NCI-H2196 treated with DMSO at 0.1 percent for 48 hours (cell line): ENCODE results near the gene IRF4.

Experiments
- DNase-seq: peaks from one replicate; lab custom pipeline; 2025; ENCODE audit not compliant: unreplicated experiment; lab: John Stamatoyannopoulos, UW

IRF4 gene

DNA sequence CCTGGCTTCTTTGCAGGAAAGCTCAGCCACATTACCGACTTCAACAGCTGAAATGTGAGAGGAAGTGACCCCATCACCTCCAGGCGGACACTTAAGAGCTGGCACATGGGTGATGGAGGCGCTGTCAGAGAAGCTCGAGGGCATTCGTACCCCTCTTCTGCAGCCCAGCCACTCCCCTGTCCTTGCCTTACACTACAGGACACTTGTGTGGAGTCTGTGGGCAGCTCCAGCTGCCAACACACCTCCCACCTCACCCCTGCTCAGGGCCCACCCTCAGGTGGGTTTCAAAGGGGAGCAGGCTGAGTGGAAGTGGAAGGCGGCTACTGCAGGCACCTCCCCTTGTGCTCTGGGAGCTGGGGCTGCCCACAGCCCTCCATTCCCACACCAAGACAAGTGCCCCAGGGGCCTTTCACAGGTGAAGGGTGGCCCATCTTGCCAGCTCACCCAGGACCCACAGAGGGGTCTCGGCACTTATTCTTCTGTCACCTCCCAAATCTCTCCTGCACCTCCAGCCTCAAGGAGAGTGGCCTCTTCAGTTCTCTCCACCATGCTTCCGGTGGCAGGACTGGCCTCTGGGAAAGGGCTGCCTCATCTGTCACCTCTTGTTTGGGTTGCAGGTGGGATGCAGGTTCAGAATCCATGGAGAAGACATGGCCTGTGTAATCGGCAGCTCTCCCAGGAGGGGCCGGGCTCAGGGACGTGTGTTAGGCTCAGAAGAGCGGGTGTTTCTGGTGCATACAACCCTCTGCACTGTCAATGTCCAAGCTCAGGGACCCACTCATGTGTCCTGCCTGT is 49.8 kb downstream of the IRF4 start:
- no peak for DNase-seq

DNA sequence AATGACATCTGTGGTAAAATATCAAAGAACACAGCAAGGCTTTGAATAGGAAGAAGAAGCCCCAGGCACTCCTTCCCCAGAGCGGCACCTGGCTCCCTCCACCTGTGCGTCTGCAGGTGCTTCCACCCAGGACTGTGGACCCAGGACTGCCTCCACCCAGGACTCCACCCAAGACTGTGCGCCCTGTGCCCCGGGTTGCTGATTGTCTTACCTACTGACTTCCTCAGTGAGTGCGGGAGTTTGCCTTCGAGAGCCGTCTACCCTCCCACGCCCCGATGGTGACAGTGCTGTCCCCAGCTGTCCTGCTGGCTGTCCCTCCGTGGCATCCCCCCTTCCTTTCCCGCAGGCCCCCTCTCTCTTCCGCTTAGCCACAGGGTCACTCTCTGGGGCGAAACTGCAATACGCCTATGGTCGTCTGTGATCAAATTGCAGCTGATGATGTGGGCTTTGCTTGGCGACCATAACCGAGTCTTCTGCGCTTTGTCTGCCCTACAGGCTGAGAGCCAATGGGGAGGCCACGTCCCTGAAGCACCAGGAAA is 52.1 kb downstream of the IRF4 start:
- no peak for DNase-seq

DNA sequence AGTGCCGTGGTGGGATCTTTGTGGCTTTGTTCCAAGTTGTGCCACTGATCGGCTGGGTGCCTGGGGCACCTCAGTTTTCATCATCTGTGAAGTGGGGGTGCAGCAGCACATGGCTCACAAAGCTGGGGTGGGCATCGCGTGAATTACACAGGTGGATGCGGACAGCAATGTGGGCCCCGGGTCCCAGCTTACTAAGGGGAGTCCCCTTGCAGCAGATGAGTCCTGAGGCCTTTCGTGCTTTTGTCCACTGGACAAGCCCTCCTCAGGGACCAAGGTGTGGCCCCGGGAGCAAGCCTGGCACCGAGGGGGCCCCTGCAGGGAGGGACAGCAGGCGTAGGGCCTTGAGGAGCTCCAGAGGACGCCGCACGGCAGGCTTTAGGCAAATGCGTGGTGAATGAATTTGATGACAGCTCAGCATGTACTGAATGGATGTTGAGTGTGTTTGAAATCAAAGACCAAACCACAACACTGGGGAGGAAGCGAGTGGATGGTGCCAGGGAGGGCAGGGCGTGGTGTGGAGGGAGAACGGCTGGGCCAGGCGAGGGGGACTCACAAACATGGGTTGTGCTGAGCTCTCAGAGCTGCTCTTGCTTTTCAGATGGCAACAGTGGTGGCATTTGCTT is 53.2 kb downstream of the IRF4 start:
- no peak for DNase-seq

DNA sequence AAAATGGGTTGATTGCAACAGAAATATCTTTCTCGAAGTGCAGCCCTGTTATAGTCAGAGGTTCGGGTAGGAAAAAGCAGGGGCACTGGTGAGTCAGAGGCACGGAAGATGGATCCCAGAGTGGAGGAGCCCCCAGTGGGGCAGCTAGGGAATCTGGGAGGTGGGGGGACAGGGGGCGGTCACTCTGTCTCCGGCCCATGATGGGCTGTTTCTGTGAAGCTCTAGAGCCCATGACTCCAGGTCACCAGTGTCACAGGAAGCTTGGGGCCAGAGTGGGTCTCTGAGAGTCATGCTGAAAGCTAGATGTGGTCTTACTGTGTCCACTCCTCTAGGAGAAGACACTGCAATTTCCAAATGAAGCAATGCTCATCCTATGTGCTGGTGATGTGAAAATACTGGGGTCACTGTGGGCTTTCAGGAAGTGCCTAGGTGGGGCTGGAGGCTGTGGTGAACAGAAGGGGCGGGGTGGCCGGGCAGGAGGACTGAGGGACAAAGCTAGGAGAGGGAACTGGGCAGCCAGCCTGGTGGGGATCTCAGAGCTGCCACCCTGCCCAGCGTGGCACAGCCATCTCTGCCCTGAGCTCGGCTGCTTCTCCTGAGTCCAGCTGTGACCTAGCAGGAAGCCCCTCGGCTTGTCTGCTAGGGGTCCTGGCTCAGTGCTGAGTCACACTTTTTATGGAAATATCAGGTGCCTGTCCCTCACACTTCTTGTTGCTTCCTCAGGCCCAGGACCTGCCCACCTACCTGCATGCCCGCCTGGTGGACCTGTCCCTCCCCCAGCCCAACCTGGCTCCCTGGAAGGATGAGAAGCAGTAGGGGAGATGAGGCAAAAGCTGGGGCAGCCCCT is 54.2 kb downstream of the IRF4 start:
- DNase-seq = no peak

DNA sequence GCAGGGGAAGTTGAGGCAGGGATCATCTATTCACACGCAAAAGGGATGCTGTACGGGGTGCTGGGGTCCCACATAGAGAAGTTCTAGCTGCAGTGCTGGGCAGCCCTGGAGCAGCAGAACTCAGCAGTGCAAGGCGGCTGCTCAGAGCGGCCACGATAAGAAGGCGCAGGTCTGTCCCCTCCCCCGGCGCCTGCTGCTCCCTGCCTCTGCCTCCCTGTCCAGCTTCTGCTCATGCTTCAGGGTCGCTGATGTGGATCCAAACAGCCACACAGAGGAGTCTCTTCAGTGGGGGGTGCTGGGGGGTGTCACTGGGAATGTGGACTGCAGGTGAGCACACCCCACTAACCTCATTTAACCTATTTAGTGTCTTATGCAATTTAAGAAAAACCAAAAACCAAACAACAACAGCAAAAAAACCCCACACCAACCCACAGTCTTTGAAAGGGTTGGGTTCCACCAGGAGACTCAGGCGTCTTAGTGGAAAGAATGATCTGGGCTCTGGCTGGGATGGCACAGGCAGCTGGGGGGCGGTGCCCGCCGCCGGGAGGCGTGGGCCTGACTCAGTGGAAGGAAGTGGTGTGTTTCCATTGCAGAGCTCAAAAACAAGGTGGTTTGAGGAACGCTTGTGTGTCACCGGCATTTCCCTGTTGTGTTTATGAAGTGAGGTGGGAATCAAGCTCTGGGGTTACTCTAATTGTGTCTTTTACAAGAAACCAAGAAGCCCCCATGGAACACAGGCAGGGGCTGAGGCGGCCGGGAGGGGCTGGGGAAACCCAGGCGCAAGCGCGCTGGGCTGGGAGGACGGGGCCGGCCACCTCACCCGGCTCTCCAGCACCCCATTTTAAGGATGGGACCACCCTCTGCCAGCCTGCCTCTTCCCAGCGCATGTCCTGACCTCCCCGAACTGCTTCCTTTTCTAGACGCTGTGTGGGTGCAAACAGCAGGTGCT is 55.1 kb downstream of the IRF4 start:
- no peak for DNase-seq

DNA sequence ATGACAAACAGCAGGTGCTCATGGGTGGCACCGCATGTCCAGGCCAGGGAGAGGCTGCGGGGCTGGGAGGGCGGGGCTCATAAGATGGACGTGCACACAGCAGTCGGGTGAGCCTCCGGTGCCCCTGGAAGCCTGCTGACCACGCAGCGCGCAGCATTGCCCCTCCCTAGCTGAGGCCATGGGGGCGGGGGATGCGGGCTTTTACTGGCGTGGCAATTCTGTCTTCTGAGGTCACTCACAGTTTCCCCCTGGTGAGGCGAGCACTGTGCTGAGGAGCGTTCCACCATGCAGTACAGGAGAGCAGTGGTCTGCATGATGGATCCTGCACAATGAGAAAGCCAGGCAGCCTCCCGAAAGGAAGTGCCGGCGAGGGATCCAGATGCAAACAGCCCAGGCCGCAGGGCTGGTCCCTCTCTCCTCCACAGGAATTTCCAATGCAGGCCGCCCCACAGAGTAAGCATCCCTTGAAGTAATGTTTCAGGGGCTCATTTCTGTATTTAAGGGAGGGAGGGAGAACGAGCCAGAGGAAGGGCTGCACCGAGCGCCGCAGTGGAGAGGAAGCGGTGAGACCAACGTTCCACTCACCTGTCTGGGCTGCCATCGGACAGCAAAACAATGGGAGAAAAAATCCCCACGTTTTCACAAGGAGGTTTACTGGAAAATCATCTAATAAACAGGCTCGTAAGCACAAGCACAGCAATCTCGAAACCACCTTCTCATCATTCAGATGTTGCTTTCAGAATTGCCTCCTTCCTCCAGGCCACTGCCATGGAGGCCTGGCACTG is 56.0 kb downstream of the IRF4 start:
- no peak for DNase-seq

DNA sequence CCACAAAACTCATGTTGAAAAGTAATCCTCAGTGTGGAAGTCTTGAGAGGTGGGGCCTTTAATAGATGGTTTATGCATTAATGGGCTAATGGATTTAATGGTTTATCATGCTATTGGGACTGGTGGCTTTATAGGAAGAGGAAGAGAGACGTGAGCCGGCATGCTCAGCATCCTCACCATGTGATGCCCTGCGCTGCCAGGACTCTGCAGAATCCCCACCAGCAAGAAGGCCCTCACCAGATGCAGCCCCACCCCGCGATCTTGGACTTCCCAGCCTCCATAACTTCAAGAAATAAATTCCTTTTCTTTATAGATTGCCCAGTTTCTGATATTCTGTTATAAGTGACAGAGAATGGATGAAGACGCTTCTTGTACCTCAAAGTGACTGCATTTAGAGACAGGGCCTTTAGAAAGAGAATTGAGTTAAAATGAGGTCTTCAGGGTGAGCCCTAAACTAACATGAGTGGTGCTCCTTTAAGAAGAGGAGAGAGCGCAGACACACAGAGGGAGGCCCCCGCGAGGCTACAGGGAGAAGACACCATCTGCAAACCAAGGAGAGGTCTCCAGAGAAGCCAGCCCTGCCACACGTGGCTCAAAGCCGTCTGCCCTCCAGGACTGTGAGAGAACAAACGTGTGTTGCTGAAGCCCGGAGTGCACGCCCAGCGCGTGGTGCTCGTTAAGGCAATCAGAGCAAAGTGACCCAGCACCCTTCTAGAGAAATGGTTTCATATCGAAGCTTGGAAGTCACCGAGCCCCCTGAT is 56.9 kb downstream of the IRF4 start:
- no peak for DNase-seq

DNA sequence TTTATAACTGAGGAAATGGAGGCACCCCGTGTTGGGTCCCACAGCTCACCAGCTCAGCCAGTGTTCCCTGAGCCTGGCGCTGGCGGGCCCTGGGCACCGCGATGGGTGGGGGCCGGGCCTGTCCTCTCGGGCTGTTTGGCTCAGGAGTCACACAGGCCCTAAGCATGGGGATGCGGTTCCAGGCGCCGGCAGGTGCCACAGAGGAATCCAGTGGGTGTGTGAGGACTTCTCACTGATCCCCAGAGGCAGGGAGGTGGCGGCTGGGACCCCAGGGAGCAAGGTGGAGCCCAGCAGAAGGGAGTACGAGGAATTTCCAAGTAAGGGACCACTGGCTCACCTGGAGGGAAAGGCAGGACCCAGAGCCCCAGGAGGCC is 57.5 kb downstream of the IRF4 start:
- DNase-seq = no peak

DNA sequence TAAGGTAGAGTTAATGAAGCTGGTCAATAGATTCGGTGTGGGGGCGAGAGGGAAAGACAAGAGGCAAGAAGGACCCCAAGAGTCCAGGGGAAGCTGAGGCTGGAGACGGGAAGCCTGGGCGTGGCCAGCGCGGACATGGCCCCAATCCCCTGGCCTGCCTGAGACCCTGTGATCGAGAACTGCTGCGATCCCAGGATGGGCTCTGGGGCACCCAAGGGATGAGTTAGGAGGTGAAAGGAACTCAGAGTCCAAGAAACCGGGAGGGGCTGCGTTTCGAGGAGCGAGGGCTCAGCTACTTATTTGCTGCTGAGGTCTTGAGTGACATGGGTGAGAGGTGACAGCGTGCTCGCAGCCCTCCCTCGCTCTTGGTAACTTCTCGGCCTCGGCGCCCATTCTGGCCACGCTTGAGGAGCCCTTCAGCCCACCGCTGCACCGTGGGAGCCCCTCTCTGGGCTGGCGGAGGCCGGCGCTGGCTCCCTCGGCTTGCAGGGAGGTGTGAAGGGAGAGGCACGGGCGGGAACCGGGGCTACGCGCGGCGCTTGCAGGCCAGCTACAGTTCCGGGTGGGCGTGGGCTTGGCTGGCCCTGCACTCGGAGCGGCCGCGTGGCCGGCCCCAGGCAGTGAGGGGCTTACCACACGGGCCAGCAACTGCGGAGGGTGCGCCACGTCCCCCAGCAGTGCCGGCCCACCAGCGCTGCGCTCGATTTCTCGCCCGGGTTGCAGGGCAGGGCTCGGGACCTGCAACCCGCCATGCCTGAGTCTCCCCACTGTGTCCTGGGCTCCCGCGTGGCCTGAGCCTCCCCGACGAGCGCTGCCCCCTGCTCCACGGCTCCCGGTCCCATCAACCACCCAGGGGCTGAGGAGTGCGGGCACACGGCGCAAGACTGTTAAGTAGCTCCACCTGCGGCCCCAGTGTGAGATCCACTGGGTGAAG is 58.2 kb downstream of the IRF4 start:
- no peak for DNase-seq

DNA sequence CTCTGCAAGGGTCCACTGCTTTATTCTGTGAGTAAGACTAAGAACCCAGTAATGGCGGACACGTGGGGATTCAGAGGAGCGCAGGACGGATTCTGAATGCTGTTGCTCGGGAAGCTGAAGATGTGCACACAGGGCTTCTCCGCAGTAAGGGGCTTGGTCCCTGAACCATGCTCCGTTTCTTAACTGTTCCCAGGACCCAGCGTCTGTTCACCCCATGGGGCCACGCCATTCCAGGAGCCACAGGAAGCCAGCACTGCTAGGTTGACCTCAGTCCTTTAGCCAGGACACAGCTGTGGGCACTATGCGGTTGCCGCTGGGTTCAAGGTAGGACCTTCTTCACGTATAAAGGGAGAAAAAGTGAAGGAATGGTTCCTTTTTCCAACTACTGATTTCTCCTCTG is 59.8 kb downstream of the IRF4 start:
- no peak for DNase-seq

DNA sequence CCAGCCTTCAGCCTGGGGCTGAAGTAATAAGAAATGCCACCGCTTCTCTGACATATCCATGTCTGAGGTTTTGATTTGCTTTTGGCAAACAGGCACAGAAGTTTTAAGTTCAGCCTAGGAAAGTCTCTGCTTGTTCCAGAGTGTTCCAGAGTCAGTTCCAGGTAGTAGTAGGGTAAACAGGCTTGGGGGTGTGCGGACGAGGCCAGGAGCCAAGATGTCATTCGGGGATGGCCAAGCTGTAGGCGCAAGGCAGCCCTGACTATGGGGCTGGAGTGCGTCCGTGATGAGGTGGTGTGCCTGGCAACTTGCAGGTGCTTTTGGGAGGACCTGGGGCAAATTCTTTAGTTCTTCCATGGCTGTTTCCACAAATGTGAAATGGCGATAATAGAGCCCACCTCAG is 60.3 kb downstream of the IRF4 start:
- DNase-seq = no peak

DNA sequence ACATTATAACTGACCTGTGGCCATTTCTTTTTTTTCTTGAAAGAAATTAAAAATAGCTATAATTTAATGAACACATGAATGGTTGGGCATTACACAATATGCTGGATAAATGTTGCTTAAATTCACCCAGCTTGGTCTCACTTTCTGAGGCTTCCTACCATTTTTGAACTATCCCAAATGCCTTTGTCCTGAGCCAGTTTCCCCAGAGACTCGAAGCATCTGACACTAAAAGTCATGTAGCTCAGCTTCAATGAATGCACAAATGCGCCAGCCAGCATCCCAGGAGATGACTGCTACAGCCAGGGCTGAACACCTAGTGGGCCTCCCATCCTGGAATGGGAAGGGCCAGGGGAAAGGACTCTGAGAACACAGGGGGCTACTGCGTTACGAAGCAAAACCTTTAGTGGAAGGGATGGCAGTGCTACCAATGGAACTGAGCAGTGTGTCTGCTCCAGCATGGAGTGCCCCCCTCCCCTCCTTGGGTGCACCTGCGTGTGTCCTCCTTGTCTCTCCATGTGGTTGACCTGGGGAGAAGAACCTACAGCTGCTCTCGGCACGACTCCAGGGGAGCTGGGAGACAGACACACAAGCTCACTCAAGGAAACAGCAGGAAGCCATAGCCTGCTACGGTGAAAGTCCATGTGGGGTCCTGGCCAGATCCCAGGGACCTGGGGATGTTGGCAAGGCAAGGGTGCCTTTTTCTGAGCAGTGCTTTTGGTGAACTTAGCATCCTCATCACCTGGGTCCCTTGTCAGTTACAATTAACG is 60.9 kb downstream of the IRF4 start:
- DNase-seq = no peak

DNA sequence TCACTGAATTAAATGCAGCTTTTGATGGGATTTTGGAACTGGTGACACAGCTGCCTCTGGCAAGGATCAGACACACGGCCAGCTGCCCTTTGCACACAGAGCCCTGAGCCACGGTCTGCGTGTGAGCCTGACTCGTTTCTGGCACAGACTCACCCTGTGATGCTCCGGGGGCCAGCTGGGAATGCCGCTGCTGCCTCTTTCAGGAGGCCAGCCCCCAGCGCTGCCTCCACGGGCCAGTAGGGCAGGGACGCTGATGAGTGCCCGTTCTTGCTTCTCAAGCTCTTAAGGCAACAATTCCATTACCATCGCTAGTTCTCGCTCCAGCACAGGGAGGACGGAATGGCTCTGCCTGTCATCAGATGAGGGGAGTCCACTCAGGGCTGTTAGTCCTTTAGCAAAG is 61.6 kb downstream of the IRF4 start:
- no peak for DNase-seq

DNA sequence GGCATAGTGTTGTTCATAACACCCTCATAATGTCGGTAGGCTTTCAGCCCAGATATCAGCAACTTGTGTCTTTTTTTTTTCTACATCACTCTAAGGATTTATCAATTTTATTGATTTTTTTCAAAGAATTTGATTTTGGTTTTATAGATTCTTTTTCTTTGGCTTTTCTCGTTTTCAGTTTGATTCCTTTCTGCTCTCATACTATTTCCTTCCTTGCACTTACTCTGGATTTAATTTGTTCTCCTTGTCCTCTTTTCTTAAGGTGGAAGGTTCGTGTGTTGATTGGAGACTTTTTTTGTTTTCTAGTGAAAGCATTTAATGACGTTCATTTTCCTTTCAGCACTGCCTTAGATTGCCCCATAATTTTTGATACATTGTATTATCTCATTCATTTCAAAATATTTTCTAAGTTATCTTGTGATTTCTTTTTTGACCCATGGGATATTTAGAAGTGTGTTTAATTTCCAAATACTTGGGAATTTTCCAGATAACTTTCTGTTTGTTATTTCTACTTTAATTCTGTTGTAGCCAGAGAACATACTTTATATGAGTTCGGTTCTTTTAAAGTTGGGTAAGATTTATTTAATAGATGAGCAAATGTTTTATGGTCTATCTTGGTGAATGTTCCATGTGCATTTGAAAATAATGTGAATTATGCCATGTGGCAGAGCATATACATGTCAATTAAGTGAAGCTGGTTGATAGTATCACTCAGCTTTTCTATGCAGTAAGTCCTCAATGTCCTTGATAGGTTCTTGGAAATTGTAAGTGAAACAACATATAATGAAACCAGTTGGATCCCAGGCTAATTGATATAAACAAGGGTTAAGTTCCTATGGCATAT is 62.8 kb downstream of the IRF4 start:
- DNase-seq = no peak

DNA sequence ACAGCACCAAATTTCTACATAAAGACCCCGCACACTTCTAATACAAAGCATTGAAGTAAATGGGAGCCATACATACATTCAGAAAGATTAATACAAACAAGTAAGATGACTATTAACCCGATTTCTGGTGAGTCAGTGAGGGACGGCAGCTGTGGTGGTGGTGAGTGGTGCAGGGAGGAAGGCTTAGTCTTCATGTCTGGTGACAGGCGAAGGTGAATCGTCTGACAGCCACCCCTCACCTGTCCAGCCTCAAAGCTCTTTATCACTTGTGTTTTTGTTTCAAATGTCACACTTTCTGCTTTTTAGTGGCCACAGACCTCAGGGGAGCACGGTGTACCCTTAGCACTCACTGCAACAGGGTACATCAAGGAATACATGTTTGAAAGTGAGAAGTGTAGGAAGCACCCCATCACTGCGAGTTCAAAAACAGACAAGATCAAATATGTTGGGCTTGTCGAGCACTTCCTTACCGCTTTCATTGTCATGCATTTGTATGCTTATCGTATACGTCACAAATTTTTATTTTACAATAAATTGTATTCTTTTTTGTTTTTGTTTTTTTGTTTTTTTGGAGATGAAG is 63.5 kb downstream of the IRF4 start:
- no peak for DNase-seq

DNA sequence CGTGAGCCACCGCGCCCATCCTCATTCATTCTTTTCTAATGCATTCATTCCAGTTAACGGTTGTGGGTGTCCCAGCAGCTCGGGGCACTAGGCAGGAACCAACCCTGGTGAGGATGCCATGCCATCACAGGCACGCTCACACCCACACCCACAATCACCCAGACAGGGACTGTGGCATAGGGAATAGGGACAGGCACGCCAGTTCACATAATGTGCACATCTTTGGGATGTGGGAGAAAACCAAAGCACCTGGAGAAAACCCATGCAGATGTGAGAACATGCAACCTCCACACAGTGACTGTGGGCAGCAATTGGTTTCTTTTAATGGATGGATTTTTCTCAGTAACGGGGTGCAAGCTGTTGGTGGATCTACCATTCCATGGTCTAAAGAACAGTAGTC is 64.3 kb downstream of the IRF4 start:
- DNase-seq = no peak
